ENCODE results near the gene FBXO11. TPM values are rescaled to one million over a fixed set of nuclear protein-coding genes. Genes with fewer than 3 reads are reported as not detected.

Gene FBXO11
- total RNA-seq, 3 donors from 2014 or later (not counting 1 experiment from before 2014, with no cell fraction given), result 104 to 110 (median 105) TPM

Other genes starting within 250 kb of the FBXO11 start
- 10 to 100 TPM; 18.5 to 35.5 (median 26.2) TPM for gene MSH6, start 123.4 kb downstream of the FBXO11 start, total RNA-seq